Stimulated activated CD4-positive, alpha-beta T cell treated with anti-CD3 and anti-CD28 coated beads, Interleukin-15, amount 100 ng/mL, for 1 hour (primary cell): ENCODE measurements around the gene TSPYL1.
"Not testable (repeated sequence)": the region's sequence is repeated elsewhere in the genome, so short reads cannot be mapped to it uniquely, and the experiment has no call there.

Experiments used
- DNase-seq, 2 donors: peaks; one replicate each; pipeline ENCODE4 v3.0.0-alpha.2; 2020; ENCODE audit warnings: low read depth in 1 of 2, low spot score in 1 of 2

The TSPYL1 gene

GRCh38 chr6:116298973-116299372 lies 19.2 kb upstream of the TSPYL1 start:
- no peak for DNase-seq

GRCh38 chr6:116298273-116298672 lies 18.5 kb upstream of the TSPYL1 start:
- DNase-seq = no peak

GRCh38 chr6:116292553-116292952 lies 12.8 kb upstream of the TSPYL1 start:
- no peak for DNase-seq

GRCh38 chr6:116291701-116292396 lies 12.1 kb upstream of the TSPYL1 start:
- DNase-seq = no peak

GRCh38 chr6:116290799-116291198 lies 11.1 kb upstream of the TSPYL1 start:
- DNase-seq = no peak

GRCh38 chr6:116289876-116290275 lies 10.1 kb upstream of the TSPYL1 start:
- DNase-seq = no peak

- no peak for DNase-seq
These were observed 8.1 kb upstream of the TSPYL1 start for GRCh38 chr6:116287689-116288282.

- DNase-seq = no peak
These were observed 7.1 kb upstream of the TSPYL1 start for GRCh38 chr6:116286773-116287358.

- DNase-seq = not testable (repeated sequence)
These were observed 5.3 kb upstream of the TSPYL1 start for GRCh38 chr6:116284984-116285383.

- DNase-seq = no peak
These were observed 3.5 kb upstream of the TSPYL1 start for GRCh38 chr6:116283191-116283590.

- no peak for DNase-seq
These were observed 3.0 kb upstream of the TSPYL1 start for GRCh38 chr6:116282698-116283097.

- DNase-seq = no peak
These were observed 1.2 kb upstream of the TSPYL1 start for GRCh38 chr6:116280933-116281316.

- no peak for DNase-seq
These were observed 617 bp upstream of the TSPYL1 start for GRCh38 chr6:116280161-116280932.

- no peak for DNase-seq
These were observed 887 bp downstream of the TSPYL1 start for GRCh38 chr6:116278854-116279231.

- no peak for DNase-seq
These were observed 1.3 kb downstream of the TSPYL1 start for GRCh38 chr6:116278481-116278829.

- no peak for DNase-seq
These were observed 2.6 kb downstream of the TSPYL1 start for GRCh38 chr6:116277124-116277523.

- DNase-seq = no peak
These were observed 8.5 kb downstream of the TSPYL1 start for GRCh38 chr6:116271149-116271708.

- DNase-seq = no peak
These were observed 11.0 kb downstream of the TSPYL1 start for GRCh38 chr6:116268589-116269293.

- no peak for DNase-seq
These were observed 11.7 kb downstream of the TSPYL1 start for GRCh38 chr6:116267836-116268588.

- no peak for DNase-seq
These were observed 12.9 kb downstream of the TSPYL1 start for GRCh38 chr6:116266803-116267202.
